ENCODE measurements around the gene MMP25.
A peak's percentile ranks its signal among the peaks of the same experiment; 100 is the strongest.

Gene MMP25

GRCh38 chr16:3017794-3018506, 28.4 kb upstream of the MMP25 start, which contains the start of gene CLDN6:
Gene CLDN6 (minus strand): TSS chr16:3018183. CDS start chr16:3016021, 2,162 bp downstream.
- no peak for DNase-seq (ENCODE audit: low read depth in 3 of 3)

DNA sequence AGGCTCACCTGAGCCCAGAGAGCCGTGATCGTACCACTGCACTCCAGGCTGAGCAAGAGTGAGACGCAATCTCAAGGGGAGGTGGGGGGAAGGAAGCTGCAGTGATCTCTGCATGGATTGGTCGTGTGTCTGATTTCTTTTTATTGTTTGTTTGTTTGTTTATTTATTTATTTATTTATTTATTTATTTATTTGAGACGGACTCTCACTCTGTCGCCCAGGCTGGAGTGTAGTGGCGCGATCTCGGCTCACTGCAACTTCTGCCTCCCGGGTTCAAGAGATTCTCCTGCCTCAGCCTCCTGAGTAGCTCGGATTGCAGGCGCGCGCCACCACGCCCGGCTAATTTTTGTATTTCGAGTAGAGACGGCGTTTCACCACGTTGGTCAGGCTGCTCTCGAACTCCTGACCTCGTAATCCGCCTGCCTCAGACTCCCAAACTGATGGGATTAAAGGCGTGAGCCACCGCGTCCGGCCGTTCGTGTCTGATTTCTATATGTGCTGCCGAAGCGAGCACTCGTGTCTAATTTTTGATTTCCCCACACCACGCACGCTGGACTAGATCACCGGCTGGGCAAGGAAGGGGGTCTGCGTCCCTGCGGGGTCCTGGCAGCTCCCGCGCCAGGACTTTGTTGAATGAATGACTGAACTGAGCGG, 26.6 kb upstream of the MMP25 start:
- DNase-seq (ENCODE audit: low read depth in 3 of 3), result no peak

DNA sequence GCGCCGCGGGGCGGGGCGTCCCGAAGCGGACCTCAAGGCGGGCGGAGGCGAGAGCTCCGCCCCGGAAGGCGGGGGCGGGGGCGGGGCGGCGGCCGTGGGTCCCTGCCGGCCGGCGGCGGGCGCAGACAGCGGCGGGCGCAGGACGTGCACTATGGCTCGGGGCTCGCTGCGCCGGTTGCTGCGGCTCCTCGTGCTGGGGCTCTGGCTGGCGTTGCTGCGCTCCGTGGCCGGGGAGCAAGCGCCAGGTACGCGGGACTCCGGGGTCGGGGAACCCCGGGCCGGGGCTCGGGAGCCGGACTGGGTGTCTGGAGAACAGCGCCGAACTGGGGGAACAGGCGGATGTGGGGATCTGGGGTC, 26.1 kb upstream of the MMP25 start, which contains the start of gene TNFRSF12A:
Gene TNFRSF12A, plus strand, starts transcription at position 122 of the 357 bp plus-strand sequence. Its CDS starts 30 bp downstream, at position 152.
- DNase-seq (ENCODE audit: low read depth in 3 of 3), result peak; percentile 39 to 47 (median 45)

DNA sequence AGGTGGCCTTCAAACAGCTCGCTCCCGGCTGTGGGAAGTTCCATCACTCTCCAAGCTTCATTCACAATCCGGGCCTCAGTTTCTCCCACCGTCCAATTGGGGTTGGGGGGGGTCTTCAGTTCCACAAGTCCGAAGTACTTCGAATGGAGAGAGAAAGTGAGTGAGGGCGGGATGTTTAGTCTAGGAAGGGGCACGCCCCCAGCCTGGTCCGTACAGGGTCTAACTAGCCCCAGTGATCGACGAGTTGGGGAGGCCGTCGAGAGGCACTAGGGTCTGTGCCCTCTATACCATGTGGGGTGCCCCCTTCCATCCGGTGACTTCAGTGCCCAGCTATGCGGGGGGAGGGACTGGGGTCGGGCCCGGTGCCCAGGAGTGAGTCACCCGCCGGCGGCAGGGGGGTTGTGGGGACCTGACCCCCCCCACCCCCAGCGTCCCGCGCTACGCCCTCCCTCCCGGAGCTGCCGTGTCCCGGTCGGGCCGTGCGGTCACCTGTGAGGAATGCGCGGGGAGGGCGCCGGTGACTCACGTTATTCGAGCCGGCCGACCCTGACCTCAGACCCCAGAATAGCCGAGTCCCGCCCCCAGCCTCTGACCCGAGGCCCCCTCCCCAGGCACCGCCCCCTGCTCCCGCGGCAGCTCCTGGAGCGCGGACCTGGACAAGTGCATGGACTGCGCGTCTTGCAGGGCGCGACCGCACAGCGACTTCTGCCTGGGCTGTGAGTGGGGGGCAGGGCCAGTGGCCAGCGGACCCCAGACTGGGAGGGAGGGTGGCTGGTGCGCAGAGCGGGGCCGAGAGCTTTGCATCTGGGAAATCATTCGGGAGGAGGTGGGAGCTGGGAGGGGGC, 25.5 kb upstream of the MMP25 start:
- DNase-seq (ENCODE audit: low read depth in 3 of 3), result peak; percentile 34 to 58 (median 57)

DNA sequence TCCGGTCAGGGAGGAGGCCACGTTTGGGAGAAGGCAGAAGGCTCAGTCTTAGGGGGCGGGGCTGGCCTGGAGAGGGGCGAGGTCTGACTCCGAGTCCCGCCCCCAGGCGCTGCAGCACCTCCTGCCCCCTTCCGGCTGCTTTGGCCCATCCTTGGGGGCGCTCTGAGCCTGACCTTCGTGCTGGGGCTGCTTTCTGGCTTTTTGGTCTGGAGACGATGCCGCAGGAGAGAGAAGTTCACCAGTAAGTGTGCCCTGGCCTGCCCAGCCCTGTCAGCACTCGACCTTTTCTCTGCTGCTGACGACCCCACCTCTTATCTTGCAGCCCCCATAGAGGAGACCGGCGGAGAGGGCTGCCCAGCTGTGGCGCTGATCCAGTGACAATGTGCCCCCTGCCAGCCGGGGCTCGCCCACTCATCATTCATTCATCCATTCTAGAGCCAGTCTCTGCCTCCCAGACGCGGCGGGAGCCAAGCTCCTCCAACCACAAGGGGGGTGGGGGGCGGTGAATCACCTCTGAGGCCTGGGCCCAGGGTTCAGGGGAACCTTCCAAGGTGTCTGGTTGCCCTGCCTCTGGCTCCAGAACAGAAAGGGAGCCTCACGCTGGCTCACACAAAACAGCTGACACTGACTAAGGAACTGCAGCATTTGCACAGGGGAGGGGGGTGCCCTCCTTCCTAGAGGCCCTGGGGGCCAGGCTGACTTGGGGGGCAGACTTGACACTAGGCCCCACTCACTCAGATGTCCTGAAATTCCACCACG, 24.7 kb upstream of the MMP25 start:
- peak; percentile 60 to 82 (median 81) for DNase-seq (ENCODE audit: low read depth in 3 of 3)

DNA sequence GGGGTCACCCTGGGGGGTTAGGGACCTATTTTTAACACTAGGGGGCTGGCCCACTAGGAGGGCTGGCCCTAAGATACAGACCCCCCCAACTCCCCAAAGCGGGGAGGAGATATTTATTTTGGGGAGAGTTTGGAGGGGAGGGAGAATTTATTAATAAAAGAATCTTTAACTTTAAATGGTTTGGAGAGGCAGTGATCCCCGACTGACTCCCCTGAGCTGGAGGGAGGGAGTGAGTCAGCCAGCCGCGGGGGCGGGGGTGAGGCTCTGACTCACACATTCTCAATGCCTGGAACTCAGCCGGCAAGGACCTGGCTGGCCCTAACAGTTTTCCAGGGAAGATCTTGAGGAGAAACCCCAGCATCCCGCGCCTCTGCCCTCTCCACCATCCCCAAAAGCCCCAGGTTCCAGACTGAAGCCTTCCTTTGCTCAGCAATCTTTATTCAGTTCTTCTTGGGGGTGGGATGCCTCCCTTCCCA, 24.1 kb upstream of the MMP25 start:
- DNase-seq (ENCODE audit: low read depth in 3 of 3), result peak; percentile 82 to 89 (median 87)

- no peak for DNase-seq (ENCODE audit: low read depth in 3 of 3)
These were observed 23.5 kb upstream of the MMP25 start for GRCh38 chr16:3022684-3023414.

DNA sequence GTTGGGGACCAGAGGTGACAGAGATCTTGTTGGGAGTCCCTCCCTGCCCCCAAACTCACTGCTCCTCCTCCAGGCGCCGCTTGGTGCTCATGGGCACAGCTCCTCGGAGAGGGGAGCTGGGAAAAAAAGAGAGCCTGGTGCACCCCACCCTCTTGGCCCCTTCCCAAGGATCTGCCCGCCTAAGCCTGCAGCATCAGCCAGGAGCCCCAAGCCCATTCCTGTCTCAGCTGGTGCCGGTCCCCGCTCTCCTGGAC, 23.0 kb upstream of the MMP25 start:
- no peak for DNase-seq (ENCODE audit: low read depth in 3 of 3)

DNA sequence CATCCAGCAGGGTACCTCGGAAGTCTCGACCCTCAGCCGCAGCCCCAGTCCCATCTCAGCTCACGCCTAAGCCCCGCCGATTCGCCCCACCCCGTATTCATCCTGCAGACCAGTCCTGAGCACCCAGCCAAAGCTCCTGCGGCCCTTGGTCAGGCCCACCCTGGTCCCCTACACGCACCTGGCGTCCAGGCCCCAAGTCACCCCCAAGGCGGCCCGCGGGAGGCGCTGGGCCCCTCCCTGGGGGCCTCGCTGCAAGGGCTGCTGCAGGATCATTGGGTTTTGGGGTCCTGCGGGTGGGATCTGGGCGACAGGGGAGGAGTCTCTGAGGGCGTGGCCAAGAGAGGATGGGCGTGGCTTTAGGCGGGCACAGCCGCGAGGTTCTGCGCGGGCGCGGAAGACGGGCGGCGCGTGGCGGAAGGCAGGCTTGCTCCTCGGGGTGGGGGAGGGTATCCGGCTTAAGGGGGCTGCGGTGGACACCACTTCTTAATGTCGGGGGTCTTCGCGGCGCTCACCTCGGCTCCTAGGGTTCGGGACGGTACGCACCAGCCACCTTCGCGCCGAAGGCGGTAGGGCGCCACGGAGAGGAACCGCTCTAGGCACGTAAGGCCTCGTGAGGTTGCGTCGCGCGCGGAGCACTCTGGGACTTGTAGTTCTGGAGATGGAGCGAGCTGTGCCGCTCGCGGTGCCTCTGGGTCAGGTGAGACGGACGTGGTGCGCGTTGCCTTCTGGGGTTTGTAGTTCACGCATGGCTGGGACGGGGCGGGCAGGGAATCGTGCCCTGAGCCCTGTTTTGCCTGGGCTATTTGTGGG, 22.5 kb upstream of the MMP25 start, which contains the start of the genes HCFC1R1 and THOC6:
Gene HCFC1R1, minus strand, starts transcription at position 274 of the 810 bp plus-strand sequence. Its CDS starts 1 bp downstream, at position 273.
Gene THOC6, plus strand, starts transcription at position 367 of the 810 bp plus-strand sequence. Its CDS starts 292 bp downstream, at position 659.
- peak; percentile 90 to 93 (median 91) for DNase-seq (ENCODE audit: low read depth in 3 of 3)

- no peak for DNase-seq (ENCODE audit: low read depth in 3 of 3)
These were observed 21.0 kb upstream of the MMP25 start for GRCh38 chr16:3025032-3026002.

GRCh38 chr16:3026003-3026378, 20.4 kb upstream of the MMP25 start:
- no peak for DNase-seq (ENCODE audit: low read depth in 3 of 3)

- no peak for DNase-seq (ENCODE audit: low read depth in 3 of 3)
These were observed 19.5 kb upstream of the MMP25 start for GRCh38 chr16:3026609-3027488.

- DNase-seq (ENCODE audit: low read depth in 3 of 3), result no peak
These were observed 18.9 kb upstream of the MMP25 start for GRCh38 chr16:3027489-3027795.

DNA sequence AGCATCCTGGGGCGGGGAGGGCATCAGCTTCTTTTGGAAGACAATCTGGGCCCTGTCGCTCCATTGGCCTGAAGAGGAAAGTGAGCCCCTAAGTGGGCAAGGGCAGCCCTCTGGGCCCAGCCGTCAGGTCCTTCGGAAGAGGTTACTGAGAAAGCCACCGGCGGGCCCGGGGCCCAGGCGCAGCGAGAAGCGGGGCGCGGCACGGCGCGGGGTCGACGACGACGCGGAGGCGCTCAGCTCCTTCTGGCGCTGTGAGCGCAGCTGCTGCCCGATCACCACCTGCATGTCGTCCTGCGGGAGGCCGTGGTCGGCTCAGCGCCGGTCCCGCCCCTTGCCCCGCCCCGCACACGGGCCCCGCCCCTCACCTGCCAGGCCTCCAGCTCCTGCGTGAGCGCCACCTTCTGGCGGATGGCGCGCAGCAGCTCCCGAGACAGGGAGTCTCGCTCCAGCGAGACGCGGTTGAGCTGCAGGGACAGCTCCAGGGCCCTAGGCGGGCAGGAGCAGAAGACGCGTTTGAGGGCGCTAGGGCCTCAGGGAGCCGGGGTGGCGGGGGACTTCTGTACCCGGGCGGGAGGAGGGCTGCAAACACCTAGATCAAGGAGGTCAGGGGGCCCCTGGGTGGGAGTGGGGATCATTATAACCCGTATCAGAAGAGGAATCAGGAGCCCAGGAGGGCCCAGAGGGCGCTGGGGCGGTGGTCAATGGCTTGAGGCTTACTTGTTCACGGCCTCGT, 18.2 kb upstream of the MMP25 start:
- DNase-seq (ENCODE audit: low read depth in 3 of 3), result peak; percentile 78 to 86 (median 80)

DNA sequence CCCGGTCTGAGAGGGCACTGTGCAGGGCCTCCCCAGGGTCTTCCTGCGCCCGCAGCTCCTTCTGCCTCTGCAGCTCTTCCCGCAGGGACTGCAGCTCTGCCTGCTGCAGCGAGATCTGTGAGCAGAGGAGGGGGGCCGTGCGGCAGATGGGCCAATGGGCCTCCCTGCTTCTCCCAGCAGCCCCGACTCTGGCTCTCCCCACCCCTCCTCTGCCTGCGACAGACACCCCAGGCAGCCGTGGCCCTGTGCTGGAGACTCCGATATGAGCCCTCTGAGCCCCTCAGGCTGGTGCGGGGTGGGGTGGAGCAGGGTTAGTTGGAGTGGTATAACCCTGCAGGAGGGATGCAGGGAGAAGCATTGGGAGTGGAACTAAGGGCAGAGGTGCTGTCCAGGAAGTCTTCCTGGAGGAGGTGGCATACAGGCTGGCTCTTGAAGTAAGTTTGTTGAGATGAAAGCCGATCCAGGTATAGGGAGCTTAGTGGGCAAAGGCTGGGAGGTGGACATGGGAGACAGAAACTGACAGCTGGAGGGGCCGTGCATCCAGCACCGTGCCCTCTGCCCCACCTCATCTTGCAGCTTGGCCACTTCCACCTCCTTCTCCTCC, 17.5 kb upstream of the MMP25 start:
- DNase-seq (ENCODE audit: low read depth in 3 of 3), result no peak

DNA sequence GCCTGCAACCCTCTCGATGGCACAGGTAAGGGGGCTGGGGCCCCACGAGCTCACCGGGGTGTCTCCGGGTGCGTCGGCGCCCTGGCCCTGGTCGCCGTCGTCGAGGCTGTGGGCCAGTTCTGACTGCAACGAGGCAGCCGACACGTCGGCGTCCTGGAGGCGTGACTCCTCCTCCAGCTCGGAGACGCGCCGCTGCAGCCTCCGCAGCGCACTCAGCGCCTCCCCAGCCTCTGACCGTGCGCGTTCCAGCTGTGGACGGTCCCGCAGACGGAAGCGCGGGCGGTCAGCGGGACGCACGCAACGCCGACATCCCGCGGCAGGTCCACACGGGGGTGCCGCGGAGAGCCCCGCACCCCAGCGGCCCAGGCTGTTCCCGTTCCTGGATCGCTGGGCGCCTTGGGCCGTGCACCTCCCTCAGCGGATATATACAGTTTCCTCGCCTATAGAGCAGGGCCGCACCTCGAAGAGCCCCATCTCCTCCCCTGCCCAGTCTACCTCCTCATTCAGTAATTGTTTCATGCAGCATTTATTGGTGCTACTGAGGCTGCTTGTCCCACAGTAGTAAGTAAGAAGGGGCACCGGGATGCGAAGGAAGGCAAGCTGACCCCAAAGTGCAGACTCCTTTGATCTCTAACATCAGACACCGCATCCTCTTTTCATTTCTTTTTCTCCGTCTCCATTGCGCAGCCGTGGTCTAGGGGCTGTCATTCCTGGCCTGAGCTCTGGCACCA, 16.7 kb upstream of the MMP25 start:
- DNase-seq (ENCODE audit: low read depth in 3 of 3), result no peak

All from stimulated activated CD4-positive, alpha-beta T cell treated with anti-CD3 and anti-CD28 coated beads, TNF-alpha, amount 100 ng/mL, for 4 hours (primary cell).